Measurements from ENCODE around the gene RIC8A.
"Not testable (repeated sequence)": the region's sequence is repeated elsewhere in the genome, so short reads cannot be mapped to it uniquely, and the experiment has no call there.

DNA sequence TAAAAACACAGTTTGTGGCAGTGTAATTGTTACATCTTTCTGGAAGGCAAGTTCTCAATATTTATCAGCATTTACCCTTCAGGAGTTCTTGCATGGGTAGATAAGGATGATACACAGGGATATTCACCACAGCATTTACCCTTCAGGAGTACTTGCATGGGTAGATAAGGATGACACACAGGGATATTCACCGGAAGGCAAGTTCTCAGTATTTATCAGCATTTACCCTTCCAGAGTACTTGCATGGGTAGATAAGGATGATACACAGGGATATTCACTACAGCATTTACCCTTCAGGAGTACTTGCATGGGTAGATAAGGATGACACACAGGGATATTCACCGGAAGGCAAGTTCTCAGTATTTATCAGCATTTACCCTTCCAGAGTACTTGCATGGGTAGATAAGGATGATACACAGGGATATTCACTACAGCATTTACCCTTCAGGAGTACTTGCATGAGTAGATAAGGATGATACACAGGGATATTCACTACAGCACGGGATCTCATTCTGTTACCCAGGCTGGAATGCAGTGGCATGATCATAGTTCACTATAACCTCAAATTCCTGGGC, 13.2 kb downstream of the RIC8A start:
- not testable (repeated sequence) for TF ChIP-seq TAF1 (CRISPR knock-in tag; IDR thresholded peaks at IDR 0.05); POLR2AphosphoS5 (IDR thresholded peaks at IDR 0.05; ENCODE audit: low read depth, low read length); ZNF12 (CRISPR knock-in tag; IDR thresholded peaks at IDR 0.05); POLR2A (IDR thresholded peaks at IDR 0.05; ENCODE audit: insufficient read depth in 1 of 2, low read depth in 2 of 2, low read length in 2 of 2); ZKSCAN1 (IDR thresholded peaks at IDR 0.05; ENCODE audit: low read length); CBFB (CRISPR knock-in tag; IDR thresholded peaks at IDR 0.05); PBX2 (CRISPR knock-in tag; IDR thresholded peaks at IDR 0.05); STAG1 (CRISPR knock-in tag; IDR thresholded peaks at IDR 0.05); ZNF446 (CRISPR knock-in tag; IDR thresholded peaks at IDR 0.05); ZNF143 (CRISPR knock-in tag; IDR thresholded peaks at IDR 0.05)
- TF ChIP-seq, protein P1, sequence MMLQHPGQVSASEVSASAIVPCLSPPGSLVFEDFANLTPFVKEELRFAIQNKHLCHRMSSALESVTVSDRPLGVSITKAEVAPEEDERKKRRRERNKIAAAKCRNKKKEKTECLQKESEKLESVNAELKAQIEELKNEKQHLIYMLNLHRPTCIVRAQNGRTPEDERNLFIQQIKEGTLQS (CRISPR knock-in tag; IDR thresholded peaks at IDR 0.05) = not testable (repeated sequence)
- TF ChIP-seq, protein P2, sequence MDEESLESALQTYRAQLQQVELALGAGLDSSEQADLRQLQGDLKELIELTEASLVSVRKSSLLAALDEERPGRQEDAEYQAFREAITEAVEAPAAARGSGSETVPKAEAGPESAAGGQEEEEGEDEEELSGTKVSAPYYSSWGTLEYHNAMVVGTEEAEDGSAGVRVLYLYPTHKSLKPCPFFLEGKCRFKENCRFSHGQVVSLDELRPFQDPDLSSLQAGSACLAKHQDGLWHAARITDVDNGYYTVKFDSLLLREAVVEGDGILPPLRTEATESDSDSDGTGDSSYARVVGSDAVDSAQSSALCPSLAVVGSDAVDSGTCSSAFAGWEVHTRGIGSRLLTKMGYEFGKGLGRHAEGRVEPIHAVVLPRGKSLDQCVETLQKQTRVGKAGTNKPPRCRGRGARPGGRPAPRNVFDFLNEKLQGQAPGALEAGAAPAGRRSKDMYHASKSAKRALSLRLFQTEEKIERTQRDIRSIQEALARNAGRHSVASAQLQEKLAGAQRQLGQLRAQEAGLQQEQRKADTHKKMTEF (CRISPR knock-in tag; IDR thresholded peaks at IDR 0.05) = not testable (repeated sequence)
- TF ChIP-seq, protein P3, sequence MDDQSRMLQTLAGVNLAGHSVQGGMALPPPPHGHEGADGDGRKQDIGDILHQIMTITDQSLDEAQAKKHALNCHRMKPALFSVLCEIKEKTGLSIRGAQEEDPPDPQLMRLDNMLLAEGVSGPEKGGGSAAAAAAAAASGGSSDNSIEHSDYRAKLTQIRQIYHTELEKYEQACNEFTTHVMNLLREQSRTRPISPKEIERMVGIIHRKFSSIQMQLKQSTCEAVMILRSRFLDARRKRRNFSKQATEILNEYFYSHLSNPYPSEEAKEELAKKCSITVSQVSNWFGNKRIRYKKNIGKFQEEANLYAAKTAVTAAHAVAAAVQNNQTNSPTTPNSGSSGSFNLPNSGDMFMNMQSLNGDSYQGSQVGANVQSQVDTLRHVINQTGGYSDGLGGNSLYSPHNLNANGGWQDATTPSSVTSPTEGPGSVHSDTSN (CRISPR knock-in tag; IDR thresholded peaks at IDR 0.05; ENCODE audit: borderline replicate concordance) = not testable (repeated sequence)
